Measurements from ENCODE around the gene FYCO1.

FYCO1 gene

DNA sequence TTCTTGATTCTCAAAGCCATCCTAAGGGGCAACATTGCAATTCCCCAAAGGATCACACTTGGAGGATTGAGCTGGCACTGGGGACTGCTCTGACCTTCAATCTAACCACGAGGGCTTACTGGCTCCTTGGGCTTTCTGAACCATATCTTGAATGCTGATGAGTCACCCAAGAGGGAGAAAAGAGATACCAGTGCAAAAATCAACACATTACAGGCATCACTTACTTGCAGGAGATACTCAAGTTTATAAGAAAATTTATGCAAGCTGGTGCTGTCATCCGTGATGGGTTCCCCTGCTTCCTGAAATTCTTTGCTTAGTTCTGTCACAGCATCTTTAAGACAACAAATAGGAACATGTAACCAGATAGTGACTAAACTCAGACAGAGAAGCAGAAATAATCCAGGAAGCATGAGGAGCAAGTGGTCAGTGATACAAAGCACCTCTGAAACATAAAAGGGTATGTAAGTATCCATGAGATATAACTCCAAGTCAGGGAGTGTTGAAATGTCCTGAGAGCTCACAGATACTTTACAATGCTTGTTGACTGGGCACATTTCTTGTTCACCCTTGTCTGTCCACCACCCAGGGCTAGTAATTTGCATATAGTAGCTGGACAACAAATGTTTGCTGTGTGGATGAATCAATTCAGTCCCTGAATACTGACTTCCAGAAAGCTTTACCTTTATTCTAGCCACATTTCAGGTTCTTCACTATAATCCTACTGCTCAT, 14.1 kb downstream of the FYCO1 start:
- no peak for FAIRE-seq

- no peak for FAIRE-seq
Measured at GRCh38 chr3:45980819-45981218, 14.8 kb downstream of the FYCO1 start.

DNA sequence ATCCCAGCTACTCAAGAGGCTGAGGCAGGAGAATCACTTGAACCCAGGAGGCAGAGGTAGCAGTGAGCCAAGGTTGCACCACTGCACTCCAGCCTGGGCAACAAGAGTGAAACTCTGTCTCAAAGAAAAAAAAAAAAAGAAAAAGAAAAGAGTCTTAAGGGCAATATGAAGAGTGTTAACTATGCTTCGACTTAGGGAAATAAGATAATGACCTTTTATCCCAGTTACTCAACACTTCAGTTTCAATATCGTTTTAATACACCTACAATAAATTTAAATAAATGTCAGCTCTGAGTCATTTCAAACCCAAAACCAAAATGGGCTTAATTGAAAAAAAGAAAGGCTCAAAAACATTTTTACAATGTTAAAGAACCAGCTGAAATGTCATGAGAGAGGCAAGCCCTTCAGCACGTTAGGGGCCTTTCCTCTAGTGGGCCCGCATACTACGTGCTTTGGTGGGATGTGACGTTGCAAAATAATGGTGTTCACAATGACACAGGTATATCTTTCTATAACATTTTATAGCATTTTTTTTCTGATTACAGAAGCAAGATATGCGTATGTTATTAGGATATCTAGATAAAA, 15.3 kb downstream of the FYCO1 start:
- FAIRE-seq, result no peak

DNA sequence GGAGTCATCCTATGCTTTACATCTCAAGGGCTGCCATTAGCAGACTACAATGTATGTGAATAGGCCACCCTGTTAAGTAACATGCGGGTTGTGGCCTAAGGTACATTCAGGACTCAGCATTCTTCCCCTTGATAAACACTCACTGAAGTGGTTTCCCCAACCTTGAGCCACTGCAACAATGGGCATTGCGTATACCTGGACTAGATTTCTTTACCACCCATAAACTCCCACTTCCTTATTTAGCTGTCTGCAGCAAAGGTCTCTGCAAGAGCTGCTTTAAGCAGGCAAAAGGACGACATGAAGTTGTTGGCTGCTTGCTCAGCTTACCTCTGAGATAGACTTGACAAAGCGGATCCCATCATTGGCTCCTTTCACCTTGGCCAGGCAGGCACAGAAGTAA, 16.2 kb downstream of the FYCO1 start:
- no peak for FAIRE-seq

DNA sequence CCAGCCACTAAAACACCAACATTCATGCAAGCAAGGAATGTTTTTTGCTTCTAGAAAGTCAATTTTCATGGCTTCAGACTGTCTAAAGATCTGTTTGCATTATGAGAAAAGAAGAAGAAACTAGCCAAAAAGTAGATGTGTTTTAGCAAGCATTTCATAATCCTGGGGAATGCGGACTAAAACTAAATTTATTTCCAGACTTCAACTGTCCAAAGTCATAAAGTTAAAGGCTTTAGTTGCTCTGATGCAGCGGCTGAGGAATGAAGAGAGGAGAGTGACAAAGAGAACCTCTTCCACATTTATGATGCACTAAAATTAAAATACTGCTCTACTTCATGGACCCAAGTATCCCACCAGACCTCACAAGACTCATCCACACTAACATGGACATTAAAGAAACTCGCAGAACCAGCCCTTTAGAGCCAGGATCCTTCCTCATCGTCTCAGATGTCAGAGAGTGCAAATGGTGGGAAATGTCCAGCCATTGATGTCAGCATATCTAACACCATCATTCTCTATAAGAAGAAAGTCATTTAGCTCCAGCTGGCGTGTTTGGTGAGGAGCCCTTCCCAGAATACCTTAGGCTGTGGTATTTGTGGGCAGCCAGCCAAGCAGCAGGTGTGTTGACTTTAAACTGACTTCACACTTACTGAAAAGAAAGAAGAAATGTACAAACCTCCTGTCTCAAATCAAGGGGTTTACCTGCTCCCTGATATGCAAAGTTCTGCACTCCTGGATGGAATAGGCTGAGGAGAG, 17.4 kb downstream of the FYCO1 start:
- peak; percentile 75 for FAIRE-seq

DNA sequence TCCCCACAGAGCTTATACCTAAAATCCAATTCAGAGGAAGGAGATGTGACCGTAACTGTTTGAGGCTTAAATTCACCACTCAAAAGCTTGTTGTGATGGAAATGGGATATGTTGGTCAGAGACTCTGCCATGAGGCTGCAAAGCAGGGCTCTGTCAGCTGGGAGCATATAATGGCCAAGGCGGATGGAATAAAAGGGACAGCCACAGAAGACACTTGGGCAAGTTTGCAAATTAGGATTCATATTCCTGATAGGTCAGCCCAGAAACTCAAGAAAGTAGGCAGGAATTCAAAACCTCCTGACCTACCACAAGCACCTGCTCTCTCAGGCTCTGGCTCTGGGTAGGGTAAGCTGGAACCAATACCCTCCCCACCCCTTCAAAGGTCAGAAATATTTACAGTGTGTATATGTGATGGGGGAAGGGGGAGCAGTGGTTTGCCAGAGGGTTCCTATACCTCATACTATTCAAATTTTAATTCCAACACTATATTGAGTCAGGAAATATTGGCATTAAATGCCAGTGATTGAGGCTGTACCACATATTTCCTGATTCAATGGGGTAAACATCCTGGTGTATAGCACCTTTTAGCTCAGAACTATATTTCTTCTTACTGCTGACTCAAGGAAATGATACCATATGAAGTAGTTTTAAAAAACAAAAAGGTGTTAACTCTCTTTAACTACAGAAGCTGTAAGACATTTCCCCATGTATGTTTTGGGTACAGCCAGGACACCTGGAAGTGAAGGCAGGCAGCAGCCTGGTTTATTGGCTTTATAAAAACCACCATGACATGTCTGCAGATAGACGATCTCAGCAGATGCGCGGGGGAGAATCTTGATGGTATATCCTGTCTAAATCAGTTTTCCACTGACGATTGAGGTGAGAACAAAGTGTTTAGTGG, 19.2 kb downstream of the FYCO1 start:
- no peak for FAIRE-seq

DNA sequence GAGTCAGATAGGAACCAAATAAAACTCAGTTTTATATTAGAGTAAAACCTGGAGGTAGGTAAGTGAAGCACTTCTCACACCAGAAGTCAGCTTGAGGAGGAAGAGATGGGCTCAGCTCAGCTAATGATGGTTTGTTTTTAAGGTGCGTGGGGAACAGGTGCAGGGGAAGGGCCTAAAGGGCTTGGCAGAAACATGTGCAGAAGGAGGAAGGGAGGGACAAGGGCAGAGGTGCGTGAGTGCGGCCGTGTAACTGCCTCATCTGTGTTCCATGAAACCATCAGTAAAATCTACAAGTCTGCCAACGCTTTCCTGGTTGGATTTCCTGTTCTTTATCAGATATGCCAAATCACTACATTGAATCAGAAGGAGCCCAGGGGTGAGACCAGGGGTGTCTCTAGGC, 19.9 kb downstream of the FYCO1 start:
- no peak for FAIRE-seq

- FAIRE-seq, result no peak
Measured at GRCh38 chr3:45974686-45975085, 20.9 kb downstream of the FYCO1 start.

DNA sequence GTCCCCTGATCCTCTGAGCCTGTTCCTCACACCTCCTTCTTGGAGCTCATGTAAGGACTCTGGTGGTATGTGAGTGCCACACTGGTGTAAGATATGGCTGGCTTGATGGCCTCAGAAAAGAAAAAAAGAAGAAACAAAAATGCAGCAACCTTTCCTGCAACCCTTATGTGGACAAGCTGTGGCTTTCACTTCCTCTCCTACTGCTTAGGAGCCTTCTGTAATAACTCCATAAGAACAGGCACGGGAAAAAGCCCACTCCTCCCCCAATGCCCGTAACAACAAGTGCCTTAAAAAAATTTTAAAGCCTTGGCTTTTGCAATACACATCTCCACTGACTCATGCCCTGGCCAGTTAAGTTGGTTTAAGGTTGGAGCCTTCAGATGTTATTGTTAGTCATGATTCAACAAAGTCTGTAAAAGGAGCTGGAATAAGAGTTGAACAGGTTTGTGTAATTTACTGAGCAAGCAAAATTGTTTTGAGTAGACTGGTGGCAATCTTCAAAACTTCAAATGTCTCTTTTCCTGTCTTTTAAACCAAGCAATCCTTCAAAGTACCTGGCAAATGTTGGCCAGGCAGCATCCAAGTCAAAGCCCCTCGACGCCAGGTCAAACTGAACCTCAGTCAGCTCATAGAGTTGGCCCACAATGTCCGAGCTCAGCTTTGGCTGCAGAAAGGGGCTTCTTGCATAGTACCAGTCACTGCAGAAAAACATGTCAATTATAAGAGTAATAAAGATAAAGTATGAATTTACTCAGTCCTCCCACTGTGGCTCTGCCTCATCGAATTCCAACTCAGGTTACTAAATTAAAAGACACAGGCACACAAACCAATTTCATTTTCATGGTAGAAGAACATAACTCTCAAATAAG, 22.9 kb downstream of the FYCO1 start:
- FAIRE-seq, result no peak

- FAIRE-seq, result no peak
Measured at GRCh38 chr3:45969953-45970352, 25.7 kb downstream of the FYCO1 start.

DNA sequence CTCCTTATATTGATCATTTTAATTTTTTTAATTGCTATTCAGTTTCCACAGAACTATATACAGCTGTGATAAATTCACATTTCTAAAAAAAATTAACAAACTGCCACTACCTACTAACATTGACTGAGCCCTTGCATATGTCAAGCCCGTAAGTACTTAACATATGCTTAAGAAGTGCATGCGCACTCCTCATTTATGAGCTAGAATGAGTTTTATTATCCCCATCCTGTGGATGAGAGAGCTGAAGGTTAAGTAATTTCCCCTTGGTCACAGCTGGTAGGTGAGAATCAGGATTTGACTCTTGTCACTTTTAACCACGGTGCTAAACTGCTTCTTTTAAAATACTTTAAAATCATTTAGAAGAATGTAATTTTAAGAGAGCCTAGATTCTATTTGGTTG, 26.5 kb downstream of the FYCO1 start:
- no peak for FAIRE-seq

DNA sequence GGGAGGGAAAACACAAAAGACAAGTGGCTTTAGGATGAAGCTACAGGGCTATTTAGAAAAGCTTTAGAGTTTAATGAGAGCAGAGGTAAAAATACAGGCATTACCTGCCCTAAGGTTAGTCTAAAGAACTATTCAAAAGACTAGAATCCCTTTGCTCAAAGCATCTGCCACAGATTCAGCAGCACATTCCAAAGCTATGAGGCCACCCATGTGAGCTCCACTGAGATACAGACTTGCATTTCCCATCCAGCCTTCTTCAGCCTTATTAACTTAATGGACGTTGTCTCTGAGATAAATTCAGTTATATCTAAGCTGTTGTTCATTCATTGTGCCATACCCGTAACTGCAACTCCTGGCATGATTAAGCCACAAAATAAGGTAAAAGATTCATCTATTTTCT, 26.9 kb downstream of the FYCO1 start:
- no peak for FAIRE-seq

DNA sequence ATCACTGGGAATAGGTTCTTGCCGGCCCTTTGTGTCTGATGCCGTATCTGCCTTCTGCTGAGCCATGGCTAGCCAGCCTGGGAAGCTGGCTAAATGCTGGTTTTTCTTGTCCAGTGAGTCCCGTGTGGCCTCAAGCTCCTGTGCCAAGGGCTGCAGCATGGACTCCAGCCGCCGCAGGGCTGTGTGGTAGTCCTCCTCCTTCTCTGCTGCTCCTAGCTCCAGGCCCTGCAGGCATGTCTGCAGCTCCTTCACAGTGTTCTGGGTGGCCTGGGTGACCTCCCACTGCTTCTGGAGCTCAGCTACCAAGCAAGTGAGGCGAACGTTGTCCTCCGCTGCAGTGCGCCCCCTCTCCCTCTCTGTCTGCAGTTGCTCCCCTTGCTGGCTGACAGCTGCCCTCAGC, 27.5 kb downstream of the FYCO1 start:
- FAIRE-seq, result no peak

DNA sequence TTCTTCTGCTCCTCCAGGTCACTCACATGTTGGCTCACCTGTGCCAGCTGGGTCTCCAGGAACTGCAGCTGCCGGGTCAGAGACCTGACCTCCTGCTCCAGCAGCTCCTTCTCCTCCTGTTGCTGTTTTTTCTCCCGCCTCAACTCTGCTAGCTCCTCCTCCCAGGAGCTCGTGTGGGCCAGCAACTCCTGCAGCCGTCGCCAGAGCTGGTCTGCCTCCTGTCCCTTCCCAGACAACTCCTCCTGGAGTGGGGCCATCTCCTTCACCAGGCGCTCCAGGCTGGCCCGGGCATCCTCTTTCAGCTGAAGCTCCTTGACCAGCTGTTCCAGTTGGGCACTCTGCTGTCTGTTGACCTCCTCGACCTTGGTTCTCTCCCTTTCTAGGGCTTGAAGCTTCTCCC, 27.9 kb downstream of the FYCO1 start:
- no peak for FAIRE-seq

GRCh38 chr3:45966950-45967640, 28.5 kb downstream of the FYCO1 start:
- no peak for FAIRE-seq

- FAIRE-seq, result no peak
Measured at GRCh38 chr3:45966371-45966791, 29.2 kb downstream of the FYCO1 start.

DNA sequence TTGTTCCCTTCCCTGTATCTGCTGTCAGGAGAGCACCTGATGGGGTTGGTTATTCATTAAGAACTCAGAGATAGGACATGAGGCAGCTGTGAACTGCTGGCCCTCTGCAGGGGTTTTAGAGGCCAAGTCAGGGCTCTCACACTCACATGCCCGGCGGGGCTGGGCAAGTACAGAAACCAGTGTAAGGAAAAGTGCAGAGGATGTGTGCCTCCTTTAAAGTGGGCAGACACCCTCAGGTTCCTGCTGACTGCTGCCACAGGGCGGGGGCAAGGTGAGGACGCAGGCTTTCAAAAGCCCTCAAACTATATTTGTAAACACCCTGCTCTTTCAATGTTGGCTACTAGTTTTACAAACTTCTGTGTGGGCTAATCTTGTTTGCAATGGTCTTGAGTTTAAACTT, 30.0 kb downstream of the FYCO1 start:
- FAIRE-seq, result no peak

GRCh38 chr3:45965253-45965652, 30.4 kb downstream of the FYCO1 start:
- no peak for FAIRE-seq

DNA sequence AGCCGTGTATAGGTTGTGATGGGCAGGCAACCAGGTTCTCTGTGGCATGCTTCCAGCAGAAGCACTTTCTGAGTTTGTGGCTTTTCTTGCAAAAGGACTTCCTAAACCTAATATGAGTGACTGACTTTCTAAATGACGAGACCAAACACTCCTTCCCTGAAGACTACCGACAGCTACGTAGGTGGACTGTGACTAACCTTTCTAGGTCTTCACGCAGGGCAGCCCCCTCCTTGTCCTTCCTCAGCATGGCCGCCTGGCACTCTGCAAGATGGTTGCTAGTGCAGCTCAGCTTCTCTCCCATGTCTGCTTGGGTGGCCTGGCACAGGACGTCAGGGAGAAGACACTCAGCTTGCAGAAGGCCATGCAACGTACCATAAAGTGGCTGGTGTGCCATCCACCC, 31.5 kb downstream of the FYCO1 start:
- no peak for FAIRE-seq

DNA sequence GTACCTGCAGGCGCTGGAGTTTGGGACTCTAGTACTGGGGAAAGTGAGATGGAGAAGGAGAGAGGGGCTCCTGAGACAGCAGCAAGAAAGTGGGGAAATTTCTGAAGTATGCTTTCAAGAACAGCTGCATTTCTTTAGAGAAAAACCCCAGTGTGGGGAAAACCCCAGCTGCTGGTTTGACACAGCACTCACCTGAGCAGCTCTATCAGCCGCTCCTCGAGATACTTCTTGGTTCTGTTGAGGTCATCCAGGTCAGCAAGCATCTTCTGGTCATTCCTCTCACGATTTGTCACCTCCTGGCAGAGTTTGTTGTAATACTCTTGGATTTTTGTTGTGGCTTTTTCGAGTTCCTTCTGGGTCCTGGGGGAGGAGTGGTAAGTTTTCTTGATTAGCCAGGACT, 33.6 kb downstream of the FYCO1 start:
- FAIRE-seq, result no peak

DNA sequence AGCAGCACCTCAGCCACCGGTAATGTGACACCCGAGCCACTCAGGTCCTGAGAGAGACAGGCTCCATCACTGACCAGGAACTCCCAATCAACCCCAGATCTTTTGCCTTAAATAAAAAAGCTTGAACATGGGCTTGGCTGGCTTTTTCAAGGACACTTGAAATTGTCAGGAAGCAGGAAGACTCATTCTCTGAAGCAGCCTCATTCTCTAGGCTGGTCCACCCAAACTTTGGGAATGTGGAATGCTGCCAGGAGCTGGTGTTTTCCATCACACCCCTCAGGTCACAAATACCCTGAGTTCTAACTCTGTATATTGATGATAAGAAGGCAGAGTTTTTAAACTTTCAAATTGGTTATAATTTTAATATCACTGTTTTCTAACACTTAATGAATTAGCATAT, 35.3 kb downstream of the FYCO1 start:
- FAIRE-seq, result no peak
